Measurements from ENCODE around the gene CIB2. TPM values are rescaled to one million over a fixed set of nuclear protein-coding genes. Genes with fewer than 3 reads are reported as not detected.

CIB2 gene
- total RNA-seq, 1 donor from 2014 or later = 2.9 TPM

GRCh38 chr15:78109156-78109555, 22.1 kb downstream of the CIB2 start:
- DNase-seq (ENCODE audit: low read depth) = no peak

DNA sequence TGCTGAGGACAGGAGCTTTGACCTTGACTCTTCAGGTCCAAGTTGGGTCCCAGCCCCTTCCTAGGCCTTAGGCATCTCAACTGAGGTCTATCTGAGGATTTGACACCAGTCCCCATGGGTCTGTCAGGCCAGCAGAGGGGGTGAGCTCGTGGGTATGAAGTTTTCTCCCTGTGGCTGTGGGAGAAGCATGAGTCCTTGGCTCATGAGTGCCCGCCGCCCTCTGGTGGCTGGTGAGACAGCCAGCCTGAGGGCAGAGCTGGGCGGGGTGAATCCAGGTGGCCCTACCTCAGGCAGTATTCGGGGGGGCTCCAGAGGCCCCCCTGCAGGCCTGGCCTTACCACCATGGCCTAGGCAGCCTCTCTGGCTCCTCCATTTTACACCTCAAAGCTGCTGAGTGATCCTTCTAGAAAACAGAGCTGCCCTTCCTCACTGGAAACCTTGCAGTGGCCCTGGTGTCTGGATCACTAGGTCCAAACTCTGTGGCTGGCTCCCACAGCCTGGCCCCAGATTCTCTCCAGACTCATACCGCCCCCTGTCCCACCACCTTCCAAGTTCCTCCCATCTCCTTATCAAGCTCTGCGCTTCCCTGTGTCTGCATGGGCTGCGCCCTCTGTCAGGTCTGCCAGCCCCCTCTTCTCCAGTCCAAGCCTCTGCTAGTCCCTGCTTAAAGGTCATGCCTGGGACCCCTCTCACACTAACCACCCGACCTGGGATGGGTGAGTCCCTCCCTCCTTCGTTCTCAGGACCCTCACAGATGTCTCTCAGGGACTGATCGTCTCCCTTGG, 22.8 kb downstream of the CIB2 start:
- peak; percentile 90 for DNase-seq (ENCODE audit: low read depth)

DNA sequence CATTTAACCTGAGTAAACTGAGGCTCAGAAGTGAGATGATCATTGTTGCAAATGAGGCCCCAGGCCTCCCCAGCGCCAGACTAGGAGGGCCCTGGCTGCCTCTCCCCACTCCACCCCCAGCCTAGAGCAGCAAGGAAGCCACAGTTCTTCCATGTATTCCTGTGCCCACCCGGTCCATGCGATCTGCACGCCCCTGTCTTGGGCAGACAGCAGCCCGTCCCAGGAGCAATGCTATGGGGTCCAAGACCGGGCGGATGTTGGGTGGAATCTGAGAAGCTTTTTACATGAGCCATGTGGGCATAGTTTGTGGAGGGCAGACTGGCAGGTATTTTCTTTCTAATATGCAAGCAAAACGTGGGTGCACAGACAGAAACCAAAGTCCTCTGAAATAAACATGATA, 23.8 kb downstream of the CIB2 start:
- no peak for DNase-seq (ENCODE audit: low read depth)

DNA sequence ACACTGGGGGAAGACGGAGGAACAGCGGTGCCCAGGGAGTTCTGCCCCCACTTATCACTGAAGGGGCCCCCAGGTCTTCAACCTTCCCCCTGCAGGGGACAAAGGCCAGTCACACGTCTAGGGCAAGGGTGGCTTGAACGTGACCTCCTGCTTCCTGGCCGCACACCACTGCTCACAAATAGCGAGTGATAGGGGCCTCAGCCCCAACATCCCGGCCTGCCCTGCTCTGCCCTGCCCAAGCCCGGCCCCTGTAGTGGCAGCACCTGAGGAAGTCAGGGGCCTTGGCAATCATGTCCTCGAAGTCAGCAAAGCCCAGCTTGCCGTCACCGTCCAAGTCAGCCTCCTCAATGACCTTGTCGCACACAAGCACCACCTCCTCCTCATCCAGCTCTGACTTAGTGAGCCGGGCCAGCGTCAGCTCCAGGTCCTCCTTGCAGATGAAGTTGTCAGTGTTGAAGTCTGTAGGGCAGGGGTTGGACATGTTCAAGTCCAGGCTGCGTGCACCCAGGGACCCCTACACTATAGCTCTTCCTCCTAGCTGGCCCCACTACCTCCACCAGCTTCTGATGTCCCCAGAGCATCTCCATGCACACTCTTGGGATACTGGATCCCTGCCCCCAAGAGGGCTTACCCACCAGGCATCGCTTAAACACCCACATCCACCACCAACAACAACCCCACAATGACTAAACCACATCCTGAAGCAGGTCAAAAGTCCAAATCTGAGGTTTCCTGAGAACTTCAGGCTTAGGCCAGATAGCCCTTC, 25.6 kb downstream of the CIB2 start:
- peak; percentile 13 for DNase-seq (ENCODE audit: low read depth)

DNA sequence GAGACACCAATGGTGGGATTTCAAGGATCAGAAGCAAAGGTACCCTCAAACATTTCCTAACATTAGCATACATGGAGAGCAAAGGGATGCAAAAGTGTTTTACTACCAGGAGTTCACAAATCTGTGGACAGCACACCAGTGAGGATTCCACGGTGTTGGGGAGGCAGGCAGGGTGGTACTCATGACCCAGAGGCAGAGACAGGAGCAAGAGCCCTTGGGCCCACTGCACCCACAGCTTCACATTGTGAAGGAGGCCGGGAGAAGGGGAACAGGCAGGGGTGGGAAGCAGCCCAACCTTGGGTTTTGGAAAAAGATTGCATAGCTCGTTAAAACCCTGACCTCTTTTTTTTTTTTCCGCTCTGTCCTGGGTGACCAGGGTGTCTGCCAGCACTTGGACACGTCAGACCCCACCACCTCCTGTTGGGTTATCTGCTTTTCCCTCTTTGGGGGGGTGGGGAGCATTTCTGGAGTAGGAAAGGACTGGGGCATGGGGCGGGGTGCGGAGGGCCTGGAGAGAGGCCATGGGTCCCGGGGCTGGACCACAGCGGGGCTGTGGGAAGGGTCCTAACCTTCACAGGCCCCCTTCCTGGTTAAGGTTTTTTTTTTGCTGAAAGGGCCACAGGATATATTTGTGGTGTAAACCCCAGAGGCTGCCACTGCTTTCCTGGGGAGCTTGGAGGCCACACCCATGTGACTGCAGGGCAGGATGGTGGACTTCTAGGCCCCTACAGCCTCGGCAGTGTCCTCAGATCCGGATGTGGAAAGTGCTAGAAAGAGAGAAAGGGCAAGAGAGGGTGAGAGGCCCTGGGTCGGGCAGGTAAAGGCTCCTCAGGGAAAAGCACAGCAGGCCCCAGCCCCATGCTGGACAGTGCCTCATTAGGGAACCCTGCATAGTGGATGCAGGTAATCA, 26.4 kb downstream of the CIB2 start:
- DNase-seq (ENCODE audit: low read depth) = no peak

DNA sequence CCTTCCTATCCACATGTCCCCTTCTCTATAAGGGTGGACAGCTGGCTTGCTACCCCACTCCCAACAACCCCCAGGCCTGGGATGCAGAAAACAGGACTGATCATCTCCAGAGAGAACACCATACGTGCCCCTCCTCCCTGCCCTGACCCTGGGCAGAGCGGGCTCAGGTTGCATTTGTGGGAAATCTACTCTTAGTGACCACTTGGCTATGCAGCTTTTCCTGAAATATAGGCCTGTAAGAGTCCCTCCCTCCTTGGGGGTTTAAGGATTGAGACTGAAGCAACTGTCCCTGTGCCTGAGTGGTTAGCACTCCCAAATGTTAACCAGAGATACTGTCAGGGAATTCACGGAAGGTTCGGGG, 27.1 kb downstream of the CIB2 start:
- DNase-seq (ENCODE audit: low read depth) = peak; percentile 61

- no peak for DNase-seq (ENCODE audit: low read depth)
These were observed 27.7 kb downstream of the CIB2 start for GRCh38 chr15:78103406-78104118.

DNA sequence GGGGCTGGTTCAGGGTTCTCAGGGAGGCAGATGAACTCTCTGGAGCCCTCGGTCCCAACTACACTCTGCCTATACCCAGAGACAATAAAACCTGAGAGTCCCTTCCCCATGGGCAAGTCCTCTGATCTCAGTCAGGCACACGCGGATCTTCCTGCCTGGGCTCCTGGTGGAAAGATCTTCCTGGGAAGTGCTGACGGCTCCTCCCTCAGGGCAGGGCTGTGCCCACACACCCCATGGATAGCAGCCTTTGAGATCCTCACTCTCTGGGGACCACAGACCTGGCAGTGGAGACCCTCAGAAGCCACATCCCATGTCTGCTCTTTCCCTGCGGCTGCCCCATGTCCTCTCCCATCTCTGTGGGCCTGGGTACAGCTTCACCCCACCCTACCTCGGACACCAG, 28.5 kb downstream of the CIB2 start:
- no peak for DNase-seq (ENCODE audit: low read depth)

GRCh38 chr15:78102211-78102610, 29.0 kb downstream of the CIB2 start:
- no peak for DNase-seq (ENCODE audit: low read depth)

- no peak for DNase-seq (ENCODE audit: low read depth)
These were observed 29.7 kb downstream of the CIB2 start for GRCh38 chr15:78101423-78102105.

GRCh38 chr15:78100886-78101285, 30.4 kb downstream of the CIB2 start:
- DNase-seq (ENCODE audit: low read depth) = no peak

DNA sequence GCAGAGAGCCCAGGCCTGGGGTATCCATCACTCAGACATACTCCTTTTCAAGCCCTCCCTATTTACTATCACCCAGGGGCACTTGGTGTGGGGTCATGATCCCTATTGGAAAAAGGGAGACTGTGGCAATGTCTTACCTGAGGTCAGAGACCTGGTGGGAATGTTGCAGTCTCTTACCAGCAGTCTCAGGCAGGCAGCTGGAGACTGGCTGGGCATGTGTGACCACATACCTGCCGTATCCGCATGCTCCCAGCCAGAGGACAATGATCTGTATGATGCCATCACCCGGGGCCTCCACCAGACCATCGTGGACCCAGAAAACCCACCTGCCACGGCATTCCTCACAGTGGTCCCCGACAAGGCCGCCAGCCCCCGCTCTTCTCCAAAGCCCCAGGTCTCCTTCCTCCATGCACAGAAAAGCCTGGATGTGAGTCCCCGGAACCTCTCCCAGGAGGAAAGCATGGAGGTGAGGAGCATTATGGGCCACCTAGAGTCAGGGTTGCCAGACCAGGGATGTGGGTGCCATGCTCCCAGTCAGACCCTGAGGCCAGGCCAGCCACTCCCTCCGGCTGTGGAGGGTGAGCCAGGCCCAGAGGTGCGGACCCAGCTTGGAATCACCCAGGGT, 33.0 kb downstream of the CIB2 start:
- no peak for DNase-seq (ENCODE audit: low read depth)

DNA sequence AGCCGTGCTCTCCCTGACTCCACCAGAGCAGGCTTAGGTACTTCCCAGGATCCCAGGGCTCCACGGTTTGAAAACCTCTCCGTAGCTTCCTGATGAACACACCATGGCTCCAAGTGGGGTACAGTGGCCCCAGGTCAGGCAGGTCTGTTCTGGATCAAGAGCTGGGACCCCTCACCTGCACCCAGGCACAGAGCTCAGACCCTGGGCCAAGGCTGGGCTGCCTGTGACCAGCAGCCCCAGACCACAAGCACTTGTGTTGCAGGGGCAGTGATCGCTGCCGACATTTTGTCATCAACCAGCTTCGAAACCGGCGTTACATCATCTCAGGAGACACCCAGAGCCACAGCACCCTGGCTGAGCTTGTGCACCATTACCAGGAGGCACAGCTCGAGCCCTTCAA, 33.6 kb downstream of the CIB2 start:
- no peak for DNase-seq (ENCODE audit: low read depth)

DNA sequence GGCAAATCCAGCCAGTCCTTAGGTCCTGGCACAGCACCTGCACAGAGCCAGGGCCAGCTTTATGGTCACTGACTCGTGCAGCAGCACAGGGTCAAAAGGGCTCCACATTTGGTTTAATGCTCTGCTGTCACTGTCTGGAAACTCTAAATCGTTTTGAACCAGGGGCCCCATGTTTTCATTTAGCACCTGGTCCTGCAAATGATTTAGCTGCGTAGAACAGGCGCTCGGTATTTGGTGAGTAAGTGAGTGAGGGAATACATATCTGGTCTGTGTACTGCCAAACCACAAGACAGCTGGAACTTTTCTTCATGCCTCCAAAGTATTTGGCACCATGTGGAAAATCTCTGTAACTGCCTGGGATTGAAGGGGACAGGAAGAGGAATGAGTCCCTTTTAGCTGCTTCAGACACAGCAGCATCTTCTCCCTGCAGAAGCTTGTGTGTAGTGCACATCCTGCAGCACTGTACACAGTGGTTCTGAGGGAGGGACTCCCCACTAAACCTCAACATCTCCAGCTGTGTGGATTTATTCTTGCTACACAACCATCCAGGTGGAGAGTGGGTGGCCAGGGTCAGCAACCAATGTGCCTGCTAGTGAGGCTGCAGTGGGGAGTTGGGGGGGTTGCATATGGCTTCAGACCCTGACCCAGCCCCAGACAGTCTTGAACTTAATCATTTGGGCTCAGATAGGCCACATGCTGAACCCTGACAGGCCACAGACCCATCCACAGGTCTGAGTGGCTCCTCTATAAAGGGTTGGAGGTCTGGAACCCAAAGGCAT, 37.8 kb downstream of the CIB2 start:
- DNase-seq (ENCODE audit: low read depth) = peak; percentile 98

DNA sequence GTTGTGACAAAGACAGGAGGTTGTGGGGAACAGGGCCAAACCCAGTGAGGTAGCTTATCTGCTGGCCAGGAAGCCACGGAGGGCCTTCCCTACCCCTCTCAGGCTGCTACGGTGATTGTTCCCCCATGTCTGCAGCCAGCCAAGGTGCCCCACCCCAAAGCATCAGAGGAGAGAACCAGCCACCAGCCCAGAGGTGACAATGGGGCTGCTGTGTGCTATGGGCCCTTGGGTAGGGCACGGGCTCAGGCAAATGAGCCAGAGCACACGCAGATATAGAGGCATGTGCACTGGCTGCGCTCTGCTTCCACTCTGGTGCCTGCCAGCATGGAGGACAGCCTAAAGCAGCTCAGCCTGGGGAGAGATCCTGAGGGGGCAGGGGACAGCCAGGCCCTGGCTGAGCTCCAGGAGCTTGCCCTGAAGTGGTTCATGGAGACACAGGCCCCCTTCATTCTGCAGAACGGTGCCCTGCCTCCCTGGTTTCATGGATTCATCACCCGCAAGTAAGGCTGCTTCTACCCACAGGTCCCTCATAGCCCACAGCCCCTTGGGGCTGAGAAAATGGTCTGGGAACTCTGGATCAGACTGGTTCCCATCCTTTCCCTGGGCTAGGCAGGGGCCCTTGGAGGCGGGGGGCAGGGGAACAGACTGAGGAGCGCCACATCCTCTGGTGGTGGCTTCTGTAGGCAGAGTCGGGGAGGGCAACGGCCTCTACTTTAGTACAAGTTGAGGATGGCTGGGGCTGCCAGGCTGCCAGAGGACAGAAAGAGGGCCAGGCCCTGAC, 38.8 kb downstream of the CIB2 start, which contains the start of gene SH2D7:
TSS of gene SH2D7 (plus strand) at position 301 of the 781 bp plus-strand sequence. CDS start at position 325, 24 bp downstream.
- peak; percentile 69 for DNase-seq (ENCODE audit: low read depth)

DNA sequence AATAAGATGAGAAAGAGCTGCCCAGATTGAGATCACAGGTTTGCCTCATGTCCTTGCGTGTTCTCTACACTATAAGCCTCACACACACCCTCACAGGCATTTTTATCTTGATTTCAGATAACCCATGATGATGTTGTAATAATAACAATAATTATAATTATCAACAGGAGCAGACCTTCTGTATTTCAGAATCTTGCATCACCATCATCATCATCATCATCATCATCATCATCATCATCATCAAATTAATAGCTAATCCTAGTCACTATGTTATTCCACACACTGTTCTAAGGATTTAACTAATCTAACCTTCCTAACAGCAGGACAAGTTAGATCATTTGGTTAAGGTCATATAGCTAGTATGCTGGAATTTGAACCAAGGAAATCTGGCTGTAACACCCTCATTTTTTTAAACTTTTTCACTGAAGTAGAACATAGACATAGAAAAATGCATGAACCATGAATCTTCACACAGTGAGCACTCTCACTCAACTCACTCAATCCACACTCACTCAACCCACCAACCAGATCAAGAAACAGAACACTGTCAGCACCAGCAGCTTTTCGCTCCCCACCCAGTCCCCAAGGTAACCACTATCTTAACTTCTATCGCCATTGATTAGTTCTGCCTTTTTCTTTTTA, 40.7 kb downstream of the CIB2 start:
- no peak for DNase-seq (ENCODE audit: low read depth)

DNA sequence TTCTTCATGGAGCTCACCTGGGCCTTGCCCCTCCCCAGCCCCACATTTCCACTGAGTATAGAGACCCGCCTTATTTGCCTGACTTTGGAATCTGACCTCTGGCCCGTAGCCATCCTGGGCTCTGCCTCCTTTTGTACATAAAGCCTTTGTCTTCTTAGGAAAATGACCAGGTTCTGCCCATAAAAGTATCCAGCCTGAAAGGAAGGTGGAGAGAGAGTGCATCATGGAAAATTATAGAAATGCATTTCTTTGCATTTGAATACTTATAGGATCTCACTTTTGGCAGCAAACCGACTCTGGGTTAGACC, 42.5 kb downstream of the CIB2 start:
- no peak for DNase-seq (ENCODE audit: low read depth)
